ENCODE results near the gene GAS7. TPM values are rescaled to one million over a fixed set of nuclear protein-coding genes. Genes with fewer than 3 reads are reported as not detected.

Gene GAS7
- total RNA-seq, 6 experiments from 2014 or later, result 1.6 to 7.1 (median 2.7) TPM

DNA sequence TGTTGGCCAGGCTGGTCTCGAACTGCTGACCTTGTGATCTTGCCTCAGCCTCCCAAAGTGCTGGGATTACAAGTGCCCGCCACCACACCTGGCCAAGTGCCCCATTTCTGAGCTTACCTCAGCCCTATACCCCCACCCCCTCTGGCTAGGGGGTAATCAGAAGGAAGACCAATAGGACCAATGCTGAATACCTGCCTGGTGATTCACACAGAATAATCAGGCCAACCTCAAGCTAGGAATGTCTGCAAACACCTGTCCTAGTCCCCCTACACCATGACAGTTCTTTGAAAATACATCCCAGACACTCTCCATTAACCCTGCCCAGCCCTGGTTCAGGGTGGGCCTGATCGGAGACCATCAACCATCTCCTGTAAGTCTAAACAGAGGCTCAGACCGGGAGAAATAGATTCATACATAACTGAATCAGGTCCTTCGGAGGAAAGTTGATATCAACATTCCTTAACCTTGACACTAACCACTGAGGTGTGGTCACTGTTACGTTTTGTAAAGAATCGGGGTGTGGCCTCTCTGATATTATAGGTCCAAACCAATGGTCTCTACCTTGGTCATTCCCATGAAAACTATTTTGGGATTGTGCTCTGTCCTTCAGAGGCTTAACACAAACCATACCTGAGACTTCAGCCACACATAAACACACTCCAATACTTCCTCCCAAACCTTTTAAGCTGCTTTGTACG lies 130.8 kb downstream of the GAS7 start:
- DNase-seq, result no peak
- Histone ChIP-seq H3K27ac (no peak overlapping the region), H3K27me3 (no peaks in the 10 kb centered on the region), H3K4me3 (no peak overlapping the region), H3K4me1 (no peaks in the 10 kb centered on the region), H3K9me3 (no peaks in the 10 kb centered on the region), H3K36me3 (no peaks in the 10 kb centered on the region)
- 49% methylated on average over 7 of the region's 8 CpGs for WGBS (ENCODE audit: insufficient coverage, low coverage, low lambda C conversion rate, missing lambda C conversion rate)
- no peak for ATAC-seq
- intact Hi-C loops (cut with DNase I), result no loop called here
- TF ChIP-seq, protein P1, sequence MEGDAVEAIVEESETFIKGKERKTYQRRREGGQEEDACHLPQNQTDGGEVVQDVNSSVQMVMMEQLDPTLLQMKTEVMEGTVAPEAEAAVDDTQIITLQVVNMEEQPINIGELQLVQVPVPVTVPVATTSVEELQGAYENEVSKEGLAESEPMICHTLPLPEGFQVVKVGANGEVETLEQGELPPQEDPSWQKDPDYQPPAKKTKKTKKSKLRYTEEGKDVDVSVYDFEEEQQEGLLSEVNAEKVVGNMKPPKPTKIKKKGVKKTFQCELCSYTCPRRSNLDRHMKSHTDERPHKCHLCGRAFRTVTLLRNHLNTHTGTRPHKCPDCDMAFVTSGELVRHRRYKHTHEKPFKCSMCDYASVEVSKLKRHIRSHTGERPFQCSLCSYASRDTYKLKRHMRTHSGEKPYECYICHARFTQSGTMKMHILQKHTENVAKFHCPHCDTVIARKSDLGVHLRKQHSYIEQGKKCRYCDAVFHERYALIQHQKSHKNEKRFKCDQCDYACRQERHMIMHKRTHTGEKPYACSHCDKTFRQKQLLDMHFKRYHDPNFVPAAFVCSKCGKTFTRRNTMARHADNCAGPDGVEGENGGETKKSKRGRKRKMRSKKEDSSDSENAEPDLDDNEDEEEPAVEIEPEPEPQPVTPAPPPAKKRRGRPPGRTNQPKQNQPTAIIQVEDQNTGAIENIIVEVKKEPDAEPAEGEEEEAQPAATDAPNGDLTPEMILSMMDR (IDR thresholded peaks at IDR 0.05), result no peak
- no peak for TF ChIP-seq POLR2A (IDR thresholded peaks at IDR 0.05)

DNA sequence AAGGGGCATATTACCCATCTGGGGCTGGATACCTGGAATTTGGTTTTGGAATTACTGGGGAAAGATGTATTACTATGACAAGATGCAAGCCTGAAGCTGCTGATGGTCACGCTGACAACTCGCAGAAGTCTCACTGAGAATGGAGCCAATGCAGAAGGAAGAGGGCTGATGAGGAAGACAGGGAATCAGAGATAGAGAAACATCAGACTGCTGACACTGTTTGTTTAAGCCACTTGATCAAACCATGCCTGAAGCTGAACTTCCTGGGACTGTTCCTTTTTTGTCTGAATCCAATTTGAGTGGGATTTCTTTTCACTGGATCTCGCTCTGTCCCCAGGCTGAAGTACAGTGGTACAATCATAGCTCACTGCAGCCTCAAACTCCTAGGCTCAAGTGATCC lies 133.9 kb downstream of the GAS7 start:
- DNase-seq, result no peak
- Histone ChIP-seq H3K27ac (no peak overlapping the region), H3K4me1 (no peaks in the 10 kb centered on the region), H3K27me3 (no peaks in the 10 kb centered on the region), H3K4me3 (no peak overlapping the region), H3K9me3 (no peaks in the 10 kb centered on the region), H3K36me3 (no peaks in the 10 kb centered on the region)
- TF ChIP-seq, protein P1 (IDR thresholded peaks at IDR 0.05), result no peak
- no peak for TF ChIP-seq POLR2A (IDR thresholded peaks at IDR 0.05)
- intact Hi-C loops (cut with DNase I), result no loop called here
- ATAC-seq, result no peak
- 61% methylated on average over 3 of the region's 3 CpGs for WGBS (ENCODE audit: insufficient coverage, low coverage, low lambda C conversion rate, missing lambda C conversion rate)

DNA sequence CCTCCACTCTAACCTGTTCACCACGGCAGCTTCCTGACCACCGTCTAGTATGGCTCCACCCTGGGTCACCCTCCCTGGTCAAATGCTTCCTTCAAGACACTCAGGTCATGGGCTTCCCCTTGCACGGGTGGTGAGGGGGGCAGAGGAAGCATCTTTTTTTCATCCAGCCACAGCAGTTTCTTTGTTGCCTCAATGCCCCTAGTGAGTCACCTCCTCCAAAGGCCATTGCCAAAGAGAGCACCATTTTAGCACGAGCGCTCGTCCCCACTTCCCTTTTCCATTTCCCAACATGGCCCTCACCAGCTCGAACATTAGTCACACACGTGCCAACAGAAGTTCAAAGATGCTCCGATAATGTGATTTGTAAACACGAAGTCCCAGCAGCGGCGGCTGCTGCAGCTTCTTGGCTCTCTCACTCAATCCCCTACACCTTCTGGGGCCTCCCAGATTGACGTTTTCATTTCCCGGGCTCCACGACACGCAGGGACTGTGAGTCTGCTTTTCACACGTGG lies 134.6 kb downstream of the GAS7 start:
- no peak for TF ChIP-seq POLR2A (IDR thresholded peaks at IDR 0.05)
- TF ChIP-seq, protein P1 (IDR thresholded peaks at IDR 0.05), result no peak
- H3K9me3 ChIP-seq, result no peaks in the 10 kb centered on the region
- WGBS (ENCODE audit: insufficient coverage, low coverage, low lambda C conversion rate, missing lambda C conversion rate), result 33% methylated on average over 16 of the region's 17 CpGs
- H3K27me3 ChIP-seq, result no peaks in the 10 kb centered on the region
- DNase-seq, result peak in 1 of 3 donors; percentile 35
- peak; percentile 42 to 72 (median 56) for ATAC-seq
- intact Hi-C loops (cut with DNase I), result no loop called here
- no peaks in the 10 kb centered on the region for H3K4me1 ChIP-seq
- H3K36me3 ChIP-seq, result no peaks in the 10 kb centered on the region
- no peak overlapping the region for H3K4me3 ChIP-seq
- H3K27ac ChIP-seq, result no peak overlapping the region

GRCh38 chr17:10062691-10063385 lies 135.6 kb downstream of the GAS7 start:
- no peaks in the 10 kb centered on the region for H3K36me3 ChIP-seq
- intact Hi-C loops (cut with DNase I), result no loop called here
- H3K4me3 ChIP-seq, result no peak overlapping the region

More at GRCh38 chr17:10062691-10063385, 135.6 kb downstream of the GAS7 start:
- DNase-seq (peak in 1 of 3 donors; percentile 29), ATAC-seq (peak; percentile 19 to 61 (median 44))
- WGBS (ENCODE audit: insufficient coverage, low coverage, low lambda C conversion rate, missing lambda C conversion rate), result 45% methylated on average over 7 of the region's 14 CpGs
- no peak overlapping the region for H3K27ac ChIP-seq
- H3K4me1 ChIP-seq, result no peaks in the 10 kb centered on the region
- no peaks in the 10 kb centered on the region for H3K9me3 ChIP-seq
- TF ChIP-seq POLR2A (IDR thresholded peaks at IDR 0.05), result no peak
- TF ChIP-seq, protein P1 (IDR thresholded peaks at IDR 0.05), result no peak
- H3K27me3 ChIP-seq, result no peaks in the 10 kb centered on the region
